ENCODE results near the gene QRSL1.

DNA sequence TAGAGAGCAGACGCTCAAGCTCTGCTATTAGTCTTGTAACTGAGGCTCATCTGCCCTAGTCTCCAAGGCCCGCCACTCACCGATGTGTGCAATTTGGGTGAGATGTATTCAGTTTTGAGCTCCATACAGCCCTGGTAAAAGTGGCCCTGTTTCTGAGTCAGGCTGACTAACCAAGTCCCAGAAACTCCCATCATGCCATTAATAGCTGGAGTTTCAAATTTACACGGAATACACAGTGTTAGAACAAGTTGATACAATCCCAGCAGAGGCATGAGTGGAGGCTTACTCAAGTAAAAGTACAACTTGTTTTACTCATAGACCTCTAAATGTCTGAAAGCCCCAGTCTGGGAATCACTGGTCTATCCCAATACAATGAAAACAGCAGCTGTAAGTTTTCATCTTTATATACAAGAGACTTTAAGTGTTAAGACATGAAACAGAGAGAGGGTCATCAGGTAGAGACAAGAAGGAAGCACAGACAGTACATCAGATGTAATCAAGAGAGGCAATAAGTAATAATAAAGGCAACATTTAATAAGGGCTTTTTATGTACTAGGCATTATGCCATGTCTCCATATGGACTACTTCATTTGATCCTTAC is 42.5 kb upstream of the QRSL1 start:
- TF ChIP-seq, protein P1, sequence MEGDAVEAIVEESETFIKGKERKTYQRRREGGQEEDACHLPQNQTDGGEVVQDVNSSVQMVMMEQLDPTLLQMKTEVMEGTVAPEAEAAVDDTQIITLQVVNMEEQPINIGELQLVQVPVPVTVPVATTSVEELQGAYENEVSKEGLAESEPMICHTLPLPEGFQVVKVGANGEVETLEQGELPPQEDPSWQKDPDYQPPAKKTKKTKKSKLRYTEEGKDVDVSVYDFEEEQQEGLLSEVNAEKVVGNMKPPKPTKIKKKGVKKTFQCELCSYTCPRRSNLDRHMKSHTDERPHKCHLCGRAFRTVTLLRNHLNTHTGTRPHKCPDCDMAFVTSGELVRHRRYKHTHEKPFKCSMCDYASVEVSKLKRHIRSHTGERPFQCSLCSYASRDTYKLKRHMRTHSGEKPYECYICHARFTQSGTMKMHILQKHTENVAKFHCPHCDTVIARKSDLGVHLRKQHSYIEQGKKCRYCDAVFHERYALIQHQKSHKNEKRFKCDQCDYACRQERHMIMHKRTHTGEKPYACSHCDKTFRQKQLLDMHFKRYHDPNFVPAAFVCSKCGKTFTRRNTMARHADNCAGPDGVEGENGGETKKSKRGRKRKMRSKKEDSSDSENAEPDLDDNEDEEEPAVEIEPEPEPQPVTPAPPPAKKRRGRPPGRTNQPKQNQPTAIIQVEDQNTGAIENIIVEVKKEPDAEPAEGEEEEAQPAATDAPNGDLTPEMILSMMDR (IDR thresholded peaks at IDR 0.05; ENCODE audit: insufficient read depth, low read depth, low read length), result no peak
- TF ChIP-seq EZH2 (IDR thresholded peaks at IDR 0.05; ENCODE audit: insufficient read depth, low read length), result no peak

All from astrocyte (in vitro differentiated cells and primary cell).